HK-2 (cell line): ENCODE results near the gene CACNB2.
"Not testable (repeated sequence)": the region's sequence is repeated elsewhere in the genome, so short reads cannot be mapped to it uniquely, and the experiment has no call there.

Experiments
- DNase-seq: peaks from one replicate; pipeline ENCODE4 v3.0.0-alpha.2; 2018; ENCODE audit not compliant: unreplicated experiment

CACNB2 gene

DNA sequence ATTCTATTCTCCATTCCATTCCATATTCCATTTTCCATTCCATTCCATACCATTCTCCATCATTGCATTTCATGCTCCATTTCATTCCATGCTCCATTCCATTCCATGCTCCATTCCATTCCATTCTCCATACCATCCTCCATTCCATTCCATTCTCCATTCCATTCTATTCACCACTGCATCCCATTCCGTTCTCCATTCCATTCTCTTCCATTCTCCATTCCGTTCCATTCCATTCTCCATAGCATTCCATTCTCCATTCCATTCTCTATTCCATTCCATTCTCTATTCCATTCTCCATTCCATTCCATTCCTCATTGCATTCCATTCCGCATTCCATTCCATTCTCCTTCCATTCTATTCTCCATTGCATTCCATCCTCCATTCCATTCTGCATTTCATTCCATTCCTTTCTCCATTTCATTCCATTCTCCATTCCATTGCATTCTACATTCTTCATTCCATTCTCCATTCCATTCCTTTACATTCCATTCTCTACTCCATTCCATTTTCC lies 427.2 kb downstream of the CACNB2 start:
- DNase-seq = no peak

DNA sequence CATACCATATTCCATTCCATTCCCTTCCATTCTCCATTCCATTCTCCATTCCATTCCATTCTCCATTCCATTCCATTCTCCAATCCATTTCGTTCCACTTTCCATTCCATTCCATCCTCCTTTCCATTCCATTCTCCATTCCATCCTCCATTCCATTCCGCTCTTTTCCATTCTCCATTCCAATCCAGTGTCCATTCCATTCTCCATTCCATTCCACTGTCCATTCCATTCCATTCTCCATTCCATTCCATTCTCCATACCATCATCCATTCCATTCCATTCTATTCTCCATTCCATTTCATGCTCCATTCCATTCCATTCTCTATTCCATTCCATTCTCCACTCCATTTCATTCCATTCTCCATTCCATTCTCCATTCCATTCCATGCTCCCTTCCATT lies 430.2 kb downstream of the CACNB2 start:
- not testable (repeated sequence) for DNase-seq

DNA sequence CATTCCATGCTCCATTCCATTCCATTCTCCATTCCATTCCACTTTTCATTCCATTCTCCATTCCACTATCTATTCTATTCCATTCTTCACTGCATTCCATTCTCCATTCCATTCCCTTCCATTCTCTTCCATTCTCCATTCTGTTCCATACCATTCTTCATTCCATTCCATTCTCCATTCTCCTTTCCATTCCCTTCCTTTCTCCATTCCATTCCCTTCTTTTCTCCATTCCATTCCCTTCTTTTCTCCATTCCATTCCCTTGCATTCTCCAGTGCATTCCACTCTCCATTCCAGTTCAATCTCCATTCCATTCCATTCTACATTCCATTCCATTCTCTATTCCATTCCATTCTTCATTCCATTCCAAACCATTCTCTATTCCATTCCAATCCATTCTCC lies 430.9 kb downstream of the CACNB2 start:
- DNase-seq = no peak

DNA sequence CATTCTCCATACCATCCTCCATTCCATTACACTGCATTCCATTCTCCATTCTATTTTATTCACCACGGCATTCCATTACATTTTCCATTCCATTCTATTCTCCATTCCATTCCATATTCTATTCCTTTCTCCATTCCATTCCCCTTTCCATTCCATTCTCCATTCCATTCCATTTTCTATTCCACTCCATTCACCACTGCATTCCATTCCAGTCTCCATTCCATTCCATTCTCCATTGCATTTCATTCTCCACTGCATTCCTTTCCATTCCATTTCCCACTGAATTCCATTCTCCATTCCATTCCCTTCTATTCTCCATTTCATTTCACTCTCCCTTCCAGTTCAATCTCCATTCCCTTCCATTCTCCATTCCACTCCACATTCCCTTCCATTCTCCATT lies 431.6 kb downstream of the CACNB2 start:
- DNase-seq = no peak

DNA sequence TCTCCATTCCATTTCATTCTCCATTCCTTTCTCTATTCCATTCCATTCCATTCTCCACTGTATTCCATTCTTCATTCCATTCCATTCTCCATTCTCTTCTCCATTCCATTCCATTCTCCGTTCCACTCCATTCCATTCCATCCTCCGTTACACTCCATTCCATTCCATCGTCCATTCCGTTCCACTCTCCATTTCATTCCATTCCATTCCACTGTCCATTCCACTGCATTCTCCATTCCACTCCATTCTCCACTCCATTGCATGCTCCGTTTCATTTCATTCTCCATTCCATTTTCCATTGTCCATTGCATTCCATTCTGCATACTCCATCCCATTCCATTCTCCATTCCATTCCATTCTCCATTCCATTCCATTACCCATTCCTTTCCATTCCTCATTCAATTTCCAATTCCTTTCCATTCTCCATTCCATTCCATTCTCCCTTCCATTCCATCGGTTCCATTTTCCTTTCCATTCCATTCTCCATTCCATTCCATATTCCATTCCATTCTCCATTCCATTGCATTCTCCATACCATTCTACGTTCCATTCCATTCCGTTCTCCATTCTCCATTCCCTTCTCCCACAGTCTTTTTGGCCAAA lies 432.8 kb downstream of the CACNB2 start:
- no peak for DNase-seq

DNA sequence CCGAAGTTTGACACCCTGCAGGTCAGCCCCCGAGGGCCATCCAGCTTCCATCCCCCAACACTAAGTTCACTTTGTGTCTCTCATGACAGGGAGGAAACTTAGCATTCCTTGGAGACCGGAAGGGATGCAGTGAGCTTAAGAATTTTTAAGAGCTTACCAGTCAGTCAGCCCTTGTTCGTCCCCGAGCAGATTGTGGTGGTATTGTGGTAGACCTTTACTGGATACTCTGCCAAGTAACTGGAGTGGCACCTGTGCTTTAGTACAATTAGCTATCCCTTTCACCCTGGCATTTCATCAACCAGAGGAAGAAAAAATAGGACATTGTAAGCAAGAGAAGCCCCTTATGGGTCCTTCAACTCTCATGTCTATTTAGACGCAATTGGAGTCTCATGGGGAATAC lies 436.4 kb downstream of the CACNB2 start:
- no peak for DNase-seq

DNA sequence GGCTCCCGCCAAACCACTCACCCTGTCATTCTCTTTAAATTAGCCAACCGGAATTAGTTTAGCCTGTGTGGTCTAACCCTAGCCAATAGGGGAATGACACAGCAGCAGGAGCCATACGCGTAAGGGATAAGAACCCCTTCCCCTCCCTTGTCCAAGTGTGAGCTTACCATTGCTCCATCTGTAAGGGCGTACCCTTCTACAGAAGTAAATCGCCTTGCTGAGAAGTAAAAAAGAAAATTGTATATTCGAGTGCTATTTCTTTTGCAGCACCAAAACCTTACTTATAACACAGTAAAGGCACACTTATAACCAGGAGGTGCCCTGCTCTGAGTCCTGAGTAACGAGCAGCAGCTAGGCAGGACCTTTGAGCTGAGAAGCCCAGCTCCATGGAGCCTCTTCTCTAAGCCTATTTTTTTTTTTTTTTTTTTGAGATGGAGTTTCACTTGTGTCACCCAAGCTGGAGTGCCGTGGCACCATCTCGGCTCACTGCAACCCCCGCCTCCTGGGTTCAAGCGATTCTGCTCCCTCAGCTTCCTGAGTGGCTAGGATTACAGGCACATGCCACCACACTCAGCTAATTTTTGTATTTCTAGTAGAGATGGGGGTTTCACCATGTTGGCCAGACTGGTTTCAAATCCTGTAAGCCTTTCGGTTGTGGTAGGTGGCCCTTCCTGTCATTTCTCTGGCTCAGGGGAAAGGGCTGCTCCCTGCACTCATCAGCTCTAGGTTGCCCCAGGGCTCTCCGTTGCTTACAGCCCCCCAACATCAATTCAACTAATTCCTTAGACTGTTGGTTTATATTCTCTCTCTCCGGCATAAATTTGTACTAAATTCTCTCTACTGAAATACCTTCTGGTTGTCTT lies 437.8 kb downstream of the CACNB2 start:
- no peak for DNase-seq

DNA sequence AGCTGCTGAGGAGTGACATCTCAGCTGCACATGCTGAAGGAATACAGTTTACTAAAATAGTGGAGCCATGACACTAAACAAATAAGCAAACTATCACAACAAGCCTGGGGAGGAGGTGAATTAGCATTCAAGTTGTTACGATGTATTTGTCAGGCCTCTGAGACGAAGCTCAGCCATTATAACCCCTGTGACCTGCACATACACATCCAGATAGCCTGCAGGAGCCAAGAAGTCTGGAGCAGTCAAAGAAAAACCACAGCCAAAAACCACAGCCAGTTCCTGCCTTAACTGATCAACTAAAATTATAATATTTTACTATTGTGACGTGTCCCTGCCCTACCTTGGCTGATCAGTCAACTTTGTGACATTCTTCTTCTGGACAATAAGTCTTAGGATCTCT lies 442.6 kb downstream of the CACNB2 start:
- DNase-seq = peak; percentile 11

DNA sequence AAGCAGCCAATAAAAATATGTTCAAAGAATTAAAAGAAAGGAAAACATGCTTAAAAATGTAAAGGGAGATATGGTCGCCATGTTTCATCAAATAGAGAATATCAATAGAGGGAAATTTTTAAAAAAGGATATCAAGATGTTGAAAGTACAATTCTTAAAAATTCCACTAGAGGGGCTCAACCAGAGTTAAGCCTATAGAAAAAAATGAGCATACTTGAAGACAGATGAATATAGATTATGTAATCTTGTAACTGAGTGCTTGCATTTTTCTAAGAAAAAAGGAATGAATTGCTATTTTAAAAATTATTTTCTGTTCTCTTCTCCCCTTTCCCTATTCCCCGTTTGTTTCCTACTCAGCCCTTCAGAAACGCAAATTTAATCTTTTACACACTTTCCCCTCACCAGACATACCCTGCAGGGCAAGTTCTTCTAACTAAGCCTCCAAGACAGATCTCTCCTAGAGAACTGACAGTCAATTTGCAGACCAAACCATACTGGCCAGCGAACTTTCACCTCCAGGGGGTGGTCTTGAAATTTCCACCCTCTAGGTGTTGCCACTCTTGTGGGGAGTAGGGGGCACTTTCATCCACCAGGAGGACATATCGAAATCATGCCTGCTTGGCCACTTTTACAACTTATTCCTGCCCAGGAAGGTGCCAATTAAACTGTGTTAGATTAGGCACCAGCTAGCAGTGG lies 443.5 kb downstream of the CACNB2 start:
- no peak for DNase-seq

DNA sequence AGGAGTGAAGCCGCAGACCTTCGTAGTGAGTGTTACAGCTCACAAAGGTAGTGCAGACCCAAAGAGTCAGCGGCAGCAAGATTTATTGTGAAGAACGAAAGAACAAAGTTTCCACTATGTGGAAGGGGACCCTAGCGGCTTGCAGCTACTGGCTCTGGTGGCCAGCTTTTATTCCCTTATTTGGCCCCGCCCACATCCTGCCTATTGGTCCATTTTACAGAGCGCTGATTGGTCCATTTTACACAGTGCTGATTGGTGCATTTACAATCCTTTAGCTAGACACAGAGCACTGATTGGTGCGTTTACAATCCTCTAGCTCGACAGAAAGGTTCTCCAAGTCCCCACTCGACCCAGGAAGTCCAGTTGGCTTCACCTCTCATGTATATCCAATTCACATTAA lies 446.4 kb downstream of the CACNB2 start:
- DNase-seq = not testable (repeated sequence)

DNA sequence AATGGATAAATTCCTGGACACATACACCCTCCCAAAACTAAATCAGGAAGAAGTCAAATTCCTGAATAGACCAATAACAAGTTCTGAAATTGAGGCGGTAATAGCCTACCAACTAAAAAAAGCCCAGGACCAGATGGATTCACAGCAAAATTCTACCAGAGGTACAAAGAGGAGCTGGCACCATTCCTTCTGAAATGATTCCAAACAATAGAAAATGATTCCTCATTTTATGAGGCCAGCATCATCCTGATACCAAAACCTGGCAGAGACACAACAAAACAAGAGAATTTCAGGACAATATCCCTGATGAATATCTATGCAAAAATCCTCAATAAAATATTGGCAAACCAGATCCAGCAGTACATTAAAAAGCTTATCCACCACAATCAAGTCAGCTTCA lies 450.9 kb downstream of the CACNB2 start:
- not testable (repeated sequence) for DNase-seq
